ENCODE measurements around the gene NRXN3.

Gene NRXN3

GRCh38 chr14:79840831-79841230 is 1670.7 kb downstream of the NRXN3 start:
- Histone ChIP-seq H3F3A (ENCODE audit: insufficient read depth) (no peaks in the 10 kb centered on the region), H3K27ac (ENCODE audit: low read depth, low read length) (no peak overlapping the region), H3K9me2 (replicated peaks; ENCODE audit: insufficient read depth, low read length) (no peaks in the 10 kb centered on the region)

GRCh38 chr14:79841433-79841832 is 1671.3 kb downstream of the NRXN3 start:
- no peaks in the 10 kb centered on the region for H3K36me3 ChIP-seq (ENCODE audit: low read length)
- no peak overlapping the region for H3K4me3 ChIP-seq (ENCODE audit: insufficient read depth, low read length, poor library complexity, severe bottlenecking)
- H3K4me2 ChIP-seq (ENCODE audit: low read depth, low read length, poor library complexity, severe bottlenecking) = no peak overlapping the region
- no peaks in the 10 kb centered on the region for H3K9me2 ChIP-seq (replicated peaks; ENCODE audit: insufficient read depth, low read length)
- H3K79me2 ChIP-seq (ENCODE audit: insufficient read depth, low read length) = no peaks in the 10 kb centered on the region
- no peaks in the 10 kb centered on the region for H3F3A ChIP-seq (ENCODE audit: insufficient read depth)
- TF ChIP-seq, protein P1, sequence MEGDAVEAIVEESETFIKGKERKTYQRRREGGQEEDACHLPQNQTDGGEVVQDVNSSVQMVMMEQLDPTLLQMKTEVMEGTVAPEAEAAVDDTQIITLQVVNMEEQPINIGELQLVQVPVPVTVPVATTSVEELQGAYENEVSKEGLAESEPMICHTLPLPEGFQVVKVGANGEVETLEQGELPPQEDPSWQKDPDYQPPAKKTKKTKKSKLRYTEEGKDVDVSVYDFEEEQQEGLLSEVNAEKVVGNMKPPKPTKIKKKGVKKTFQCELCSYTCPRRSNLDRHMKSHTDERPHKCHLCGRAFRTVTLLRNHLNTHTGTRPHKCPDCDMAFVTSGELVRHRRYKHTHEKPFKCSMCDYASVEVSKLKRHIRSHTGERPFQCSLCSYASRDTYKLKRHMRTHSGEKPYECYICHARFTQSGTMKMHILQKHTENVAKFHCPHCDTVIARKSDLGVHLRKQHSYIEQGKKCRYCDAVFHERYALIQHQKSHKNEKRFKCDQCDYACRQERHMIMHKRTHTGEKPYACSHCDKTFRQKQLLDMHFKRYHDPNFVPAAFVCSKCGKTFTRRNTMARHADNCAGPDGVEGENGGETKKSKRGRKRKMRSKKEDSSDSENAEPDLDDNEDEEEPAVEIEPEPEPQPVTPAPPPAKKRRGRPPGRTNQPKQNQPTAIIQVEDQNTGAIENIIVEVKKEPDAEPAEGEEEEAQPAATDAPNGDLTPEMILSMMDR (IDR thresholded peaks at IDR 0.05; ENCODE audit: insufficient read depth, low read length, poor library complexity, severe bottlenecking) = no peak
- no peak for TF ChIP-seq EZH2phosphoT487 (conservative IDR thresholded peaks at IDR 0.05; ENCODE audit: low read length)
- no peak overlapping the region for H3K9ac ChIP-seq (ENCODE audit: low read length)
- H3K27ac ChIP-seq (ENCODE audit: low read depth, low read length) = no peak overlapping the region
- H3K9me3 ChIP-seq (ENCODE audit: insufficient read depth, low read length) = no peaks in the 10 kb centered on the region
- no peak overlapping the region for H2AFZ ChIP-seq (ENCODE audit: low read depth, low read length, severe bottlenecking)
- H4K20me1 ChIP-seq (ENCODE audit: low read depth, low read length) = no peaks in the 10 kb centered on the region
- no peaks in the 10 kb centered on the region for H3K27me3 ChIP-seq (ENCODE audit: low read length)

More at GRCh38 chr14:79840831-79841230, 1670.7 kb downstream of the NRXN3 start:
- Histone ChIP-seq H3K9ac (ENCODE audit: low read length) (no peak overlapping the region), H3K79me2 (ENCODE audit: insufficient read depth, low read length) (no peaks in the 10 kb centered on the region), H3K27me3 (ENCODE audit: low read length) (no peaks in the 10 kb centered on the region), H3K36me3 (ENCODE audit: low read length) (no peaks in the 10 kb centered on the region), H3K4me2 (ENCODE audit: low read depth, low read length, poor library complexity, severe bottlenecking) (no peak overlapping the region), H2AFZ (ENCODE audit: low read depth, low read length, severe bottlenecking) (no peak overlapping the region), H4K20me1 (ENCODE audit: low read depth, low read length) (no peaks in the 10 kb centered on the region), H3K4me3 (ENCODE audit: insufficient read depth, low read length, poor library complexity, severe bottlenecking) (no peak overlapping the region), H3K9me3 (ENCODE audit: insufficient read depth, low read length) (no peaks in the 10 kb centered on the region)
- TF ChIP-seq EZH2phosphoT487 (conservative IDR thresholded peaks at IDR 0.05; ENCODE audit: low read length) = no peak
- TF ChIP-seq, protein P1 (IDR thresholded peaks at IDR 0.05; ENCODE audit: insufficient read depth, low read length, poor library complexity, severe bottlenecking) = no peak

DNA sequence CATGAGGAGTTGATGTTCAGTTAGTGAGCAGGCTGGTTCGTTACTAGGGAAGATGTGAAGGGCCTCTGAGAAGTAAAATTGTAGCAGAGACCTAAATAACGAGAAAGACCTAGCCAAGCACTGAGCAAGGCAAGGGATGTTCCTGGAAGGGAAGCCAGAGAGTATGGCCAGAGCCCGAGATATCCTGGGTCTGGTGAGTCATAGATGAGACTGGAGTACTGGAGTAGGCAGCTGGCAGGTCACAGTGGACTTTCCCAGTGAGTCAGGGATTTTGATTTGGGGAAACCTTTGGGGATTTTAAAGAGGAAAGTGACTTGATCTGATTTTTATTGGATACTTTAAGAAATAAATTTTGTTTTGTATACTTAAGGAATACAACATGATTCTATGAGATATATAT is 1672.1 kb downstream of the NRXN3 start:
- no peak overlapping the region for H3K27ac ChIP-seq (ENCODE audit: low read depth, low read length)
- H3K79me2 ChIP-seq (ENCODE audit: insufficient read depth, low read length) = no peaks in the 10 kb centered on the region
- H3K9ac ChIP-seq (ENCODE audit: low read length) = no peak overlapping the region
- H3K4me3 ChIP-seq (ENCODE audit: insufficient read depth, low read length, poor library complexity, severe bottlenecking) = no peak overlapping the region
- no peak overlapping the region for H2AFZ ChIP-seq (ENCODE audit: low read depth, low read length, severe bottlenecking)
- H3K4me2 ChIP-seq (ENCODE audit: low read depth, low read length, poor library complexity, severe bottlenecking) = no peak overlapping the region
- H4K20me1 ChIP-seq (ENCODE audit: low read depth, low read length) = no peaks in the 10 kb centered on the region
- H3K36me3 ChIP-seq (ENCODE audit: low read length) = no peaks in the 10 kb centered on the region
- H3F3A ChIP-seq (ENCODE audit: insufficient read depth) = no peaks in the 10 kb centered on the region
- no peaks in the 10 kb centered on the region for H3K27me3 ChIP-seq (ENCODE audit: low read length)
- H3K9me2 ChIP-seq (replicated peaks; ENCODE audit: insufficient read depth, low read length) = no peaks in the 10 kb centered on the region
- no peaks in the 10 kb centered on the region for H3K9me3 ChIP-seq (ENCODE audit: insufficient read depth, low read length)
- TF ChIP-seq, protein P1 (IDR thresholded peaks at IDR 0.05; ENCODE audit: insufficient read depth, low read length, poor library complexity, severe bottlenecking) = no peak
- TF ChIP-seq EZH2phosphoT487 (conservative IDR thresholded peaks at IDR 0.05; ENCODE audit: low read length) = no peak
